Smooth muscle cell (in vitro differentiated cells): ENCODE data around the gene OLA1. TPM values are rescaled to one million over a fixed set of nuclear protein-coding genes. Genes with fewer than 3 reads are reported as not detected.

Experiments used
- DNase-seq: peaks from one replicate; lab custom pipeline; 2025; ENCODE audit not compliant: unreplicated experiment; lab: John Stamatoyannopoulos, UW
- H2AFZ ChIP-seq: fragments of 200-600 bp; sonication (generic); 2 replicates; pipeline ENCODE4 v1.6.0; 2016; ENCODE audit warnings: antibody characterized with exemption, low read depth, mild to moderate bottlenecking
- H3F3A ChIP-seq: fragments of 200-600 bp; sonication (generic); 2 replicates; pipeline ENCODE4 v1.6.0; 2017; ENCODE audit warnings: antibody characterized with exemption, low read depth
- H3K27ac ChIP-seq: fragments of 200-600 bp; sonication (generic); 2 replicates; pipeline ENCODE4 v1.5.1; 2016; ENCODE audit warnings: low read depth, mild to moderate bottlenecking
- H3K27me3 ChIP-seq: fragments of 200-600 bp; sonication (generic); 2 replicates; pipeline ENCODE4 v1.6.1; 2016; ENCODE audit warnings: low read depth, mild to moderate bottlenecking
- H3K36me3 ChIP-seq: fragments of 200-600 bp; sonication (generic); 2 replicates; pipeline ENCODE4 v1.5.1; 2016; ENCODE audit warnings: low read depth
- H3K4me1 ChIP-seq: fragments of 200-600 bp; sonication (generic); 2 replicates; pipeline ENCODE4 v1.5.1; 2016; ENCODE audit warnings: low read depth
- H3K4me2 ChIP-seq: fragments of 200-600 bp; sonication (generic); 2 replicates; pipeline ENCODE4 v1.6.0; 2016; ENCODE audit warnings: mild to moderate bottlenecking
- H3K4me3 ChIP-seq: fragments of 200-600 bp; sonication (generic); 2 replicates; pipeline ENCODE4 v1.5.1; 2016; ENCODE audit warnings: mild to moderate bottlenecking
- H3K79me2 ChIP-seq: fragments of 200-600 bp; sonication (generic); 2 replicates; pipeline ENCODE4 v1.6.0; 2016; ENCODE audit warnings: low read depth, mild to moderate bottlenecking
- H3K9ac ChIP-seq: fragments of 200-600 bp; sonication (generic); 2 replicates; pipeline ENCODE4 v1.6.0; 2016; ENCODE audit warnings: low read depth
- H3K9me3 ChIP-seq: fragments of 200-600 bp; sonication (generic); replicated peaks from 2 replicates; pipeline ENCODE4 v1.5.1; 2016; ENCODE audit warnings: low read depth
- H4K20me1 ChIP-seq: fragments of 200-600 bp; sonication (generic); 2 replicates; pipeline ENCODE4 v1.6.0; 2016; ENCODE audit warnings: low read depth
- CTCF ChIP-seq: fragments of 200-600 bp; sonication (generic); IDR thresholded peaks from 2 replicates; pipeline ENCODE4 v1.5.1; 2017; ENCODE audit warnings: borderline replicate concordance, mild to moderate bottlenecking, antibody characterized with exemption; ENCODE audit not compliant: insufficient read depth, poor library complexity, severe bottlenecking
- WGBS: methylation state at CpG from one replicate; pipeline ENCODE4 v1.1.7; 2016; ENCODE audit warnings: low lambda C conversion rate; 5-methylcytosine and 5-hydroxymethylcytosine counted together
- polyA plus RNA-seq: library from polyadenylated mRNA; unstranded; fragments of >200 nt; fragmentation: Nextera tagmentation; extraction: Ambion mirVana; gene quantifications from 2 replicates; pipeline ENCODE4 v1.2.1, GENCODE V29; 2016
- total RNA-seq: library from RNA; depleted of rRNA; stranded (reverse); fragments of >200 nt; gene quantifications from 2 replicates; pipeline ENCODE4 v1.2.3, GENCODE V29; 2014

OLA1 gene
- total and polyA plus RNA-seq, 2 experiments from 2014 or later: 59.6 to 76.0 TPM

- 57% methylated on average over 1 of the region's 1 CpG for WGBS
- Histone ChIP-seq H3K9ac (no peak overlapping the region), H3K4me1 (no peaks in the 10 kb centered on the region), H3K36me3 (peaks cover 5% of the 10 kb centered on the region), H3K79me2 (peaks cover 16% of the 10 kb centered on the region), H4K20me1 (peaks cover 51% of the 10 kb centered on the region), H3K27ac (no peak overlapping the region), H2AFZ (no peak overlapping the region), H3K4me3 (no peak overlapping the region), H3K4me2 (no peak overlapping the region), H3F3A (no peaks in the 10 kb centered on the region), H3K27me3 (no peaks in the 10 kb centered on the region), H3K9me3 (no peaks in the 10 kb centered on the region)
- DNase-seq: no peak
- TF ChIP-seq CTCF: no peak
These were observed 30.5 kb downstream of the OLA1 start for GRCh38 chr2:174217869-174218268.

DNA sequence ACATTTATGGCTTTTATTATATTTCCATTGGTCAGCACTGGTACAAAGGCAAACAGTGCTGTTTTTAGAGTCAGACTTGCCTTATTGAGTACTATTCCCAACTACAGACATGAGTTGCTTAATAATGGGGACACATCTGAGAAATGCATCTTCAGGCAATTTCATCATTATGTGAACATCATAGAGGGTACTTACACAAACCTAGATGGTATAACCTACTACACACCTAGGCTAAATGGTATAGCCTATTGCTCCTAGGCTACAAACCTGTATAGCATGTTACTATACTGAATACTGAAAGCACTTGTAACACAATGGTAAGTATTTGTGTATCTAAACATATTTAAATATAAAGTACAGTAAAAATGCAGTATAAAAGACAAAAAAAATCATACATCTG, 36.4 kb downstream of the OLA1 start:
- no peak for TF ChIP-seq CTCF
- H3K79me2 ChIP-seq: peaks cover 7% of the 10 kb centered on the region
- H3K4me3 ChIP-seq: no peak overlapping the region

DNA sequence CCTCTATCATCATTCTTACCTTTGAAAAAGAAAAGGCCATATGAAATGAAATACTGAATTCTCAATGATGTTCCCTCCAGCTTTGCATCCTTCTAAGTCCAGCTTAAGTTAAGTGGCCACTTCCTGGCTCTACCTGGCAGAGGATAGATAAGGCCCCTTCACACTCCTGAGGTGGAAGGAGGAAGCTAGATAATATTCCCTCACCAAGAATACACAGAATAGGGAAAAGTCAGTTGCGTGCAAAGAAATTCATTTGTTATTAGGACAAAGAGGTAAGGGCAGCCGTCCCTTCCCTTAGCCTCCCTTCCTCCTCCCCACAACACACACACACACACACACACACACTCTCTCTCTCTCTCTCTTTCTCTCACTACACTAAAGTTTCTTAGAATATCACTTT, 37.5 kb downstream of the OLA1 start:
- TF ChIP-seq CTCF: no peak
- DNase-seq: no peak
- Histone ChIP-seq H3K79me2 (peaks cover 11% of the 10 kb centered on the region), H4K20me1 (peaks cover 30% of the 10 kb centered on the region), H3F3A (no peaks in the 10 kb centered on the region), H3K4me3 (no peak overlapping the region), H3K27ac (no peak overlapping the region), H2AFZ (no peak overlapping the region), H3K9ac (no peak overlapping the region), H3K9me3 (no peaks in the 10 kb centered on the region), H3K4me1 (no peaks in the 10 kb centered on the region), H3K27me3 (no peaks in the 10 kb centered on the region), H3K36me3 (no peaks in the 10 kb centered on the region), H3K4me2 (no peak overlapping the region)
- 83% methylated on average over 2 of the region's 2 CpGs for WGBS

More for the DNA sequence above, 36.4 kb downstream of the OLA1 start:
- H3K4me2 ChIP-seq: no peak overlapping the region
- H3K27ac ChIP-seq: no peak overlapping the region
- no peaks in the 10 kb centered on the region for H3K9me3 ChIP-seq
- no peak overlapping the region for H2AFZ ChIP-seq
- no peak for DNase-seq
- H3K4me1 ChIP-seq: no peaks in the 10 kb centered on the region
- no peaks in the 10 kb centered on the region for H3K36me3 ChIP-seq
- no peaks in the 10 kb centered on the region for H3F3A ChIP-seq
- H3K9ac ChIP-seq: no peak overlapping the region
- peaks cover 35% of the 10 kb centered on the region for H4K20me1 ChIP-seq
- H3K27me3 ChIP-seq: no peaks in the 10 kb centered on the region

- Histone ChIP-seq H3K4me1 (no peaks in the 10 kb centered on the region), H3K4me2 (no peak overlapping the region), H4K20me1 (peaks cover 26% of the 10 kb centered on the region), H3K79me2 (peaks cover 14% of the 10 kb centered on the region), H3K4me3 (no peak overlapping the region), H3K9ac (no peak overlapping the region), H3F3A (no peaks in the 10 kb centered on the region), H3K27ac (no peak overlapping the region), H3K9me3 (no peaks in the 10 kb centered on the region), H3K36me3 (no peaks in the 10 kb centered on the region), H3K27me3 (no peaks in the 10 kb centered on the region), H2AFZ (no peak overlapping the region)
- WGBS: 92% methylated on average over 2 of the region's 2 CpGs
- no peak for DNase-seq
- TF ChIP-seq CTCF: no peak
These were observed 39.0 kb downstream of the OLA1 start for GRCh38 chr2:174209325-174209724.
